NT2/D1 (cell line): ENCODE data around the gene MIEF1.

Experiments
- YY1 ChIP-seq: IDR thresholded peaks from 2 replicates; pipeline ENCODE4 v1.6.1; 2011; ENCODE audit not compliant: insufficient read length, insufficient read depth
- ZNF274 ChIP-seq: IDR thresholded peaks from 2 replicates; pipeline ENCODE4 v1.6.1; 2011; ENCODE audit warnings: mild to moderate bottlenecking, low read depth, low read length

GRCh38 chr22:39525658-39525975, 23.5 kb downstream of the MIEF1 start:
- TF ChIP-seq ZNF274 (no peak), YY1 (no peak)
